ENCODE measurements around the gene ZNRD2. TPM values are rescaled to one million over a fixed set of nuclear protein-coding genes. Genes with fewer than 3 reads are reported as not detected.
A peak's percentile ranks its signal among the peaks of the same experiment; 100 is the strongest.

The ZNRD2 gene
- total RNA-seq, 1 donor from 2014 or later = 37.4 TPM

DNA sequence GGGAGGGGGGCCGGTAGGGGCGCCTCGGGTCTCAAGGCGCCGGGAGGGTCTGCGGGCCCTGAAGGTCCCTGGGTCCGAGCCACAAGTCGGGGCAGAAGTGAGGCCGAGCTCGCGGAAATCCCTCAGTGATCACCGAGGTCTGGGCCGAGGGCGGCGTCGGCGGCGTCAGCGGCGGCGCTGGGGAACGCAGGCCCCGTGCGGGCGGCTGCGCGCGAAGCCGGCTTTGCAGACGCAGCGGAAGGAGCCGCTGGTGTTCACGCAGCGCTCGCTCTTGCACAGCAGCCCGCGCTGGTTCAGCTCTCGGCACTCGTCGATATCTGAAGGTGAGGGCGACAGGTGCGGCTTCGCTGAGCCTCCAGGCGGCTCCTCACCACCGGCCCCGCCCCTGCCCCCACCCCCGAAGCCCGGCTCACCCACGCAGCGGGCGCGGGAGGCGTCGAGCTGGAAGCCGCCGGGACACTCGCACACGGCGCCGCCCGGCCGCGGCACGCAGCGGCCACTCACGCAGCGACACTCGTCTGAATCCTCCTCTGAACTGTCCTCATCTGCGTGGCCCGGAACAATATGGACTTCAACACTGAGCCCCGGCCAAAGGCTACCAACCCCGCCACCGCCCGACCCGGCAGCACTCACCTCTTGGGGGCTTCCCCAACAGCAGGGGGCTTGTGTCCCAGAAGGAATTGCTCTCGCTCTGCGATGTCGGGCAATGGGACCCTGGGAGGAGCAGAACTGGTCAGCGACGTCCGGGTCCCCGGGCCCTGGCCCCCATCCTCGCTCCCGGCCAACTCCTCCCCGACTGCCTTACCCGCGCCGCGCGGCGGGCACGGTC is 31.1 kb upstream of the ZNRD2 start:
- H3K9me3 Mint-ChIP-seq (ENCODE audit: unreplicated experiment) = no peaks in the 10 kb centered on the region

GRCh38 chr11:65539744-65540289 is 30.5 kb upstream of the ZNRD2 start:
- peak; percentile 12 for TF ChIP-seq CTCF (IDR thresholded peaks at IDR 0.05; ENCODE audit: unreplicated experiment)
- Mint-ChIP-seq H3K27me3 (ENCODE audit: unreplicated experiment) (peaks cover 25% of the 10 kb centered on the region), H3K9me3 (ENCODE audit: unreplicated experiment) (no peaks in the 10 kb centered on the region), H3K4me1 (ENCODE audit: unreplicated experiment) (peaks cover 2% of the 10 kb centered on the region), H3K36me3 (ENCODE audit: low read depth, unreplicated experiment) (peaks cover 18% of the 10 kb centered on the region), H3K27ac (ENCODE audit: unreplicated experiment) (no peak overlapping the region), H3K4me3 (ENCODE audit: unreplicated experiment) (no peak overlapping the region)
- DNase-seq (ENCODE audit: low spot score) = no peak

More for the DNA sequence above, 31.1 kb upstream of the ZNRD2 start:
- H3K27me3 Mint-ChIP-seq (ENCODE audit: unreplicated experiment) = peaks cover 22% of the 10 kb centered on the region
- no peak overlapping the region for H3K27ac Mint-ChIP-seq (ENCODE audit: unreplicated experiment)
- peak; percentile 53 for DNase-seq (ENCODE audit: low spot score)
- peak overlapping the region; percentile 62 for H3K4me3 Mint-ChIP-seq (ENCODE audit: unreplicated experiment)
- peaks cover 20% of the 10 kb centered on the region for H3K36me3 Mint-ChIP-seq (ENCODE audit: low read depth, unreplicated experiment)
- no peak for TF ChIP-seq CTCF (IDR thresholded peaks at IDR 0.05; ENCODE audit: unreplicated experiment)
- H3K4me1 Mint-ChIP-seq (ENCODE audit: unreplicated experiment) = peaks cover 2% of the 10 kb centered on the region

GRCh38 chr11:65540290-65541092 is 29.8 kb upstream of the ZNRD2 start:
- Mint-ChIP-seq H3K9me3 (ENCODE audit: unreplicated experiment) (no peaks in the 10 kb centered on the region), H3K27ac (ENCODE audit: unreplicated experiment) (no peak overlapping the region), H3K4me3 (ENCODE audit: unreplicated experiment) (peak overlapping the region; percentile 83), H3K27me3 (ENCODE audit: unreplicated experiment) (peaks cover 29% of the 10 kb centered on the region), H3K36me3 (ENCODE audit: low read depth, unreplicated experiment) (peaks cover 17% of the 10 kb centered on the region), H3K4me1 (ENCODE audit: unreplicated experiment) (peaks cover 2% of the 10 kb centered on the region)
- TF ChIP-seq CTCF (IDR thresholded peaks at IDR 0.05; ENCODE audit: unreplicated experiment) = peak; percentile 88
- peak; percentile 88 for DNase-seq (ENCODE audit: low spot score)

- H3K27ac Mint-ChIP-seq (ENCODE audit: unreplicated experiment) = peak overlapping the region; percentile 30
- peaks cover 33% of the 10 kb centered on the region for H3K27me3 Mint-ChIP-seq (ENCODE audit: unreplicated experiment)
- H3K4me1 Mint-ChIP-seq (ENCODE audit: unreplicated experiment) = peaks cover 8% of the 10 kb centered on the region
- peak; percentile 33 for TF ChIP-seq CTCF (IDR thresholded peaks at IDR 0.05; ENCODE audit: unreplicated experiment)
- no peak for DNase-seq (ENCODE audit: low spot score)
- H3K4me3 Mint-ChIP-seq (ENCODE audit: unreplicated experiment) = peak overlapping the region; percentile 83
- H3K9me3 Mint-ChIP-seq (ENCODE audit: unreplicated experiment) = no peaks in the 10 kb centered on the region
- peaks cover 13% of the 10 kb centered on the region for H3K36me3 Mint-ChIP-seq (ENCODE audit: low read depth, unreplicated experiment)
These were observed 28.9 kb upstream of the ZNRD2 start for GRCh38 chr11:65541093-65541982.

All from endothelial cell (in vitro differentiated cells).